ENCODE data around the gene SCRT2.

- no peak for TF ChIP-seq POLR2A (IDR thresholded peaks at IDR 0.05; ENCODE audit: low read depth, low read length)
- TF ChIP-seq CTCF (IDR thresholded peaks at IDR 0.05; ENCODE audit: extremely low read depth in 1 of 2, insufficient read depth in 1 of 2, low read depth in 1 of 2, low read length in 2 of 2), result no peak
- no peak for TF ChIP-seq POLR2AphosphoS5 (IDR thresholded peaks at IDR 0.05; ENCODE audit: insufficient read depth, low read depth, low read length)
- no peak for TF ChIP-seq EZH2 (IDR thresholded peaks at IDR 0.05; ENCODE audit: borderline replicate concordance, low read depth, low read length, severe bottlenecking)
Measured at GRCh38 chr20:618980-619379, 56.6 kb downstream of the SCRT2 start.

Data from endothelial cell of umbilical vein (primary cell).